GM20431 (cell line): ENCODE data around the gene BAMBI.

Source experiments
- in situ Hi-C: fragments of 300-500 bp; cut with MseI, MboI; formaldehyde crosslinking; loops from one replicate; pipeline ENCODE4 v1.15.0; 2020; ENCODE audit warnings: low sequenced_read_pairs; ENCODE audit not compliant: unreplicated experiment

BAMBI gene

DNA sequence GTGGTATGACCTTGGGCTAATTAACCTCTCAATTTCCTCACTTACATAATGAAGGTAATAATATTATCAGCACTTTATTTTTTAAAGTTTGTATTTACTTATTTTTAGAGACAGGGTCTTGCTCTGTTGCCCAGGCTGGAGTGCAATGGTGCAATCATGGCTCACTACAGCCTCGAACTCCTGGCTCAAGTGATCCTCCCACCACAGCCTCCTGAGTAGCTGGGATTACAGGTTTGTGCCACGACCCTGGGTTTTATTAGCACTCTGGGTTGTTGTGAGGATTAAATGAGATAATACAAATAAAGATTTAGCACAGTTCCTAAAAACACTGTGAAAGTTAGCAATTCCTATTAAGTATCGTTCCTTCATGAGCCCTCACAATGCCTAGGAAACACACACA, 14.7 kb downstream of the BAMBI start:
- in situ Hi-C loops = no loop called here

DNA sequence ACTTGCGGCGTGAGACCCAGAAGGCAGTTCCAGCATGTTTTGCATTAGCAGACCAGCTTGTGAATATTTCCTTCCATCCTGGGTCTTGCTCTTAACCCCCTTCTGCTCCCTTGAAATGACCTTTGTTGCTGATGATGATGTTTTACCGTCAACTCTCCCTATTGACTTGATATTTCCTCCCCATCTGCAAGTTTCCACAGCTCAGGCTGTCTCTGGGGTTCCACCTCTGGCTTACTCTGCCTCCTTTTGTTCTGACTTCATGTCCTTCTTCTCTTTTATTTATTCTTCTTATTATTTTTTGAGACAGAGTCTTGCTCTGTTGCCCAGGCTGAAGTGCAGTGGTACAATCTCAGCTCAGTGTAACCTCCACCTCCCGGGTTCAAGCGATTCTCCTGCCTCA, 17.2 kb downstream of the BAMBI start:
- in situ Hi-C loops = no loop called here

DNA sequence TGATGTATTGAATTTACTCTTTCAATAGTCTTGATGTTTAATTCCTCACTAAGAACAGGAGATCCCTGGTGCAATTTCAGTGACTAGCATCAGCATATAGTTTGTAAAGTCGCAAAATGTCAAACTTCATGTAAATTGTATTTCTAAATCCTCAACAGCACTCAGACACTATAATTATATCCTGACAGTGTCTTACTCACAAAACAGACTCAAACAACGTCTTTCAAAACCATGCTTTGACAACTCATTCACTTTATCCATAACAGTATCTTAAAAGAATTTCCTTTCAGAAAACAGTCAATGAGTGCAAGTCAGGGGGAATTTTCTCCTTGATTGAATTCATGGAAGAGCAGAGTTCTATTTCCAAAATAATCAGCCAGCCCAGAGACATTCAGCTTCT, 20.8 kb downstream of the BAMBI start:
- in situ Hi-C loops = no loop called here

DNA sequence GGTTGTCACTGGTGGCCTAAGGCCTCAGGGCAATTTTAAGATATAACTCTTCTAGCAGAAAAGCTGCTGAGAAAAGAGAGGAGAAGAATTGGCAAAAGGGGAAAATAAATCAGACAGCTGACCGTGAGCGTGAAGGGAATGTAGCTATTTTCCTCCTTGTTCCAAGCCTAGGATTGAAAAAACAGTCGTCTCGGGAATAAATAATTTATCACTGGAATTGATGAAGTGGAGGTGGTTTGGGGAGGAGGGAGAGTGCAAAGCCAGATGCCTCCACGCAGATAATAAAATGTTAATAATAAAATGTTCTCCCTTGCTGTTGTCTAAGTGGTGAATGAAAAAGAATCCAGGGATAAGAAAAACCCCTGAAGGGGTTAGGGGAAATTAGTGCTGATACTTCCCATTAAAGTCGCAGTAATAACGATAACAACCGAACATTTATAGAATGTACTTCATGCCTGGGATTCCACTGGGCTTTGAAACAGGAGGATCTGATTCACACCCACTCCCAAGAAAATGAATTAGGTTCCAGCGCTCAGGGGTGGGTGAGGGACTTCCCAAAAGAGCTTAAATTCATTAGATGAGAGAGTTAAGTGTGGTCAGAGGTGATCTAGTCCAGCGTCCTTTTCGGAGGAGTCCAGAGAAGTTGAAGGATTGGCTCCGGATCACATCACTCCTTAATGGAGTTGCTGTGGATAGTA, 27.3 kb downstream of the BAMBI start:
- in situ Hi-C loops = no loop called here

DNA sequence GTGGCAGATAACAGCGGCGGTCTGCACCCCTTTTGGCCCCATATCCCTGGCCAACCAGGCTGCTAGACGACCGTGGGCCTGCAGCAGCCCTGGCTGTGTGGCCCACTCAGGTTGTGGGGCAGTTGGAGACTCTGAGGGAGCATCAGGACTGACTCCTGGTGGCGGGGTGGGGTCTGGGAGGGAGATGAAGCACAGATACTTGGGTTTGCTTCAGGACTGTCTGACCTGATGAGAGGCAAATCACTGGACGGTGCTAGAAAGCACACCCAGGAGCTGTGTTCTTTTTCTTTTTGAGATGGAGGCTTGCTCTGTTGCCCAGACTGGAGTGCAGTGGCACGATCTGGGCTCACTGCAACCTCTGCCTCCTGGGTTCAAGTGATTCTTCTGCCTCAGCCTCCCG, 28.2 kb downstream of the BAMBI start:
- in situ Hi-C loops = no loop called here

DNA sequence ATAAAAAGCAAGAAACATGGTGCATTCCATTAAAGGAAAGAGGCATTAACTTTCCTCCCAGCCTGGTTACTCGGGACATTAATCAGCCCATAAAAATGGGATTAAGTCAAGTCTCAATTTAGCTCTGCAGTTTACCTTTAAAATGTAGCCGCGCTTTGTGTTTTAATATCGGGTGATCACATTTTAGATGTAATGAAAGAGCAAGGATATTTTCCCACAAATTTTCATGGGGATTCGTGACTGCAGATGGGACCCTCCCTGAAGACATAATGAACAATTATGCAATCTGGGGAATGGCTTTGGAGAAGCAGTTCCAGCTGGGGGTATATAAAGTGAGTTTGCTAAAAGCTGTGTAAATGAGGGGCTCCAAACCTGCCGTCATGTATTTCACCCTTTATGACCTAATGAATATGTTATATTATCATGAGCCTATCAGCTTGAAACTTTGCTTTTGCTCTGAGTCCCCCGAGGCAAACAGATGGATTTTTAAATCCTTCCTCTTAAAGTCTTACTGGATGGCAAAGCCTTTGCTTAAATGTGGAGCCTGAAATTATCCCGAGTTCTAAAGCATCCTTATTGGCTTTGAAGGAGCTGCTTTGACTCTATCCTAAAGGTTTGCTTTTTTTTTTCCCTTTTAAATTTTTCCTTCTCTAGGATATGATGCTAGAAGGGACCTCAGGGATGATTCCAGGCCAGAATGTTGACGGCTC, 31.8 kb downstream of the BAMBI start:
- in situ Hi-C loops = no loop called here

DNA sequence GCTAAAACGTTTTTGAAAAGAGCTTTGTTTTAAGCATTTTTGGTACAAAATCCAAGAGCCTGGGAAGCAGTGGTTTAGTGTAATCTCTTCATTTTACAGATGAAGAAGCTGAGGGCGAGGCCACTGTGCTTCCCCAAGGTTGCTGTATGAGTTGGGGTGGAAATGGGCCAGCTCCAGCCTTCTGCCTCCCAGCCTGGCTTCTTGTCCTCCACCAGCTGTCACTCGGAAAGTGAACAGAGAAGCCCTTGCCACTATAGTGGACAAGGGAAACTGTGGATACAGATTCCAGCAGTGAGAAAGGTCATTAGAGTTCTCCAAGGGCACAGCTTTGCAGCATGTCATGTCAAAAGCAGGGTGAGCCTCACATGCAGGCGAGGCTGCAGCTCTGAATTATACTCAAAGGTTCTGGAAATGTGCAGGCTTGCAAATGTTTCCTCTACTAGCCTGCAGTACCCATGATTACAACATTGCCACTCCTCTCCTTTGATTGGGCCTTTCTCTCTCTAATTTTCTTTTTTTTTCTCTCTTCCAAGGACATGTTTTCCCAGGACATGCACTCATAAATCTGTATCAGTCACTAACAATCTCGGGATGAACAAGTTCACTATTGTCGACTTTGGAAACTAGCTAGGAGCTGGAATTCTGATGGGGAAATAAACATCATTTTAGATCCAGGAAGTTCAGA, 33.0 kb downstream of the BAMBI start:
- in situ Hi-C loops = no loop called here

DNA sequence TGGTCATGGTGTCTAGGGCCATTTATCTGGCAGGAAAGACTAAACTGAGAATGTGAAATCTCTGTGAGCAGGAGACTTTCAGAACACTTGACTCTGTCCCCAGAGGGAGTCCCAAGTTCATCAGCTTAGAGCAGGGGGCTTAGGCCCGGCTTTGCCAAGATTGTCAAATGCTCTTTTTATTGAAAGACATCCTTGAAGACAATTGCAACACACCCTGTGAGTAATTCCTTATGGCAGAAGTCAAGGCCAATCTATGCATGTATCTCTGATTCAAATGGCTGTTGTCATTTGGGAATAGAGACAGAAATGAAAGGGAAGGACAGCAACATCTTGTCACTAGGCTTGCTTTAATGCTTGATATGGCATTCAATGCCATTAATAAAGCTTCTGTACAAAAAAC, 33.7 kb downstream of the BAMBI start:
- in situ Hi-C loops = no loop called here

DNA sequence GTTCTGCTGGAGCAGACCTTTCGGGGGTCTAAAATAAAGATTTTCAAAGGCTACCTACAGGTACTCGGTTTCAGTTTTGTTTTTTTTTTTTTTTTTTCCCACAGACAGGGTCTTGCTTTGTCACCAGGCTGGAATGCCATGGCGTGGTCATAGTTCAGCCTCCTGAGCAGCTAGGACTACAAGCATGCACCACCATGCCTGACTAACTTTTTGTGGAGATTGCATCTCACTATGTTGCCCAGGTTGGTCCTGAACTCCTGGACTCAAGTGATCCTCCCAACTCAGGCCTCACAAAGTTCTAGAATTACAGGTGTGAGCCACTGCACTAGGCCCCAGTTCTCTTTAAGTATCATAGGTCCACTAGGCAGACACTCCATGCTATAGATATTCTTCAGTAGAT, 34.5 kb downstream of the BAMBI start:
- in situ Hi-C loops = no loop called here

DNA sequence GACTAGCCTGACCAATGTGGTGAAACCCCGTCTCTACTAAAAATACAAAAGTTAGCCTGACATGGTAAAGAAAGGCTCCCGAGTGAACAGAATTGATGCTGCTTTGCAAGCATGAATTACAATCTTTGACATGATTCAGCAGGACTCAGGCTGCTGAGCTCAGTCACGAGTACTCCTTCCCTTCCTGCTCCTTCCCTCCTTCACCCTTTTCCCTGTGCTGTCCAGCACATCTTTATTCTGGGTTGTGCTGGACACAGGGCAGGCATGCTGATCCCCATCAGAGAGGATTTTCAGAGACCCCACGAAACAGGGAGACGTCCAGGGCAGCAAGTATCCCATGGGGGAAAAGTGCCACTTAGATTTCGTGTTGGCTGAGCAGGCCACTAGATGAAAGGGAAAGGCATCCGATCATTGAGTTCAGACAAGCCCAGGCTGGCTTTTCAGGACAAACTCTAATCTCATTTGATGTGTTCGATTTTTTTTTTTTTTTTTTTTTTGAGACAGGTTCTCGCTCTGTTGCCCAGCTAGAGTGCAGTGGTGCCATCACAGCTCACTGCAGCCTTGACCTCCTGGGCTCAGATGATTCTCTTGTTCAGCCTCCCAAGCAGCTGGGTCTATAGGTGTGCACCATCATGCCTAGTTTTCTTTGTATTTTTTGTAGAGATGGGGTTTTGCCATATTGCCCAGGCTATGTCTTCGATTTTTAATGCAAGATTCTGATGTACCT, 36.5 kb downstream of the BAMBI start:
- in situ Hi-C loops = no loop called here

DNA sequence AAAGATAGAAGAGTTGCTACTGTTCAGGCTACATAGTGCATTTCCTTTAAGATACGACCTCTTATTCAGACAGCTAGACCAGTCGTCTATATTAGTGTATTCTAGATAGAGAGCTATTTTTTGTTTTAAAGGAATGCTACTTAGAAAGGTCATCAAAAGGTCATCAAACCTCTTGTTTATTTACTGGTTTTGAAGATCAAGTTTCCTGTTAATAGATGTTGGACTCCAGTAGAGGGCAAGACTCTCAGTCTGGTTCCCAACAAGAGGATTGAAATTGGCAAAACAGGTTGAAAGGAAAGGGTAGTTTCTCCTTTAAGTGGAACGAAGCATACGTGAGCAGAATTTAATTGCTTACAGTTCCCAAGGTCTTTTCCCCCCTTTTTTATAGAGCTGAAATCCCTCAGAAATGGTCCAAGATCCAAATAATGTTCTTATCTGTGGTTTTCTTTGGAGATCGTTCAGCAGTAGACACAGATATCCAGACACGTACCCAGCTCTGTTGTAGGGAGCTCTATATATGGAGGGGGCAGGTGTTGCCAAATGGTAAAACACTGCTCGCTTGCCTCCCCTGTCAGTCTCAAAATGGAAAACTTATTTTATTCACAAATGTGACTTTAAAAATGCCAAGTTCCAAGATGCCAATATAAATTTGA, 37.2 kb downstream of the BAMBI start:
- in situ Hi-C loops = no loop called here

DNA sequence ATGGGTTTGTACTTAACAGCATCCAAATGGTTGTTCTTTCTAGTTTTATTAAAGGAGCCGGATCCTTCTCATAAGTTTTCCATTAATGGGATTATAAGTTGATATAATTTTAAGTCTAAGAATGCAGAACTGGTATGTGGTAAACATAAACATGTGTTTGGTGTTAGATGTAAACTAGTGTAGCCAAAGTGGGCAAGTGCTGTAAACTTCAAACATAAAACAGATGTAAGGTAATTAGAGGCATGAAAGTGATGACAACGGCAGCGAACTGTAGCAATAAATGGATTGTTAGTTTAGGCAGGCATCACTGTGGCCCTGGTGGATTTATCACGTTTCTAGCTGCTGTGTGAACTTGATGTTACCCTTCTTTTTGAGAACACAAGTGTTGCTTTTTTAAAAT, 37.9 kb downstream of the BAMBI start:
- in situ Hi-C loops = no loop called here

DNA sequence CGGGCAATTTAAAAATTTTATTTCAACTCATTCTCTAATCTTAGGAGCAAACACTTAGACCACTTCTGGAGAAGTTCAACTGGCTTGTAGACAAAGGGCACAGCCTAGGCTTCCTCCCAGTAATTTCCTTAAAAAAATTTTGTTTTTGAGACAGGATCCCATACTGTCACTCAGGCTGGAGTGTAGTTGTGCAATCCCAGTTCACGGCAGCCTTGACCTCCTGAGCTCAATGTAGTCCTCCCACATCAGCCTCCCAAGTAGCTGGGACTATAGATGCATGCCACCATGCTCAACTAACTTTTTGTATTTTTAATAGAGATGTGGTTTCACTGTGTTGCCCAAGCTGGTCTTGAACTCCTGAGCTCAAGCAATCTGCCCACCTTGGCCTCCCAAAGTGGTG, 38.4 kb downstream of the BAMBI start:
- in situ Hi-C loops = no loop called here

DNA sequence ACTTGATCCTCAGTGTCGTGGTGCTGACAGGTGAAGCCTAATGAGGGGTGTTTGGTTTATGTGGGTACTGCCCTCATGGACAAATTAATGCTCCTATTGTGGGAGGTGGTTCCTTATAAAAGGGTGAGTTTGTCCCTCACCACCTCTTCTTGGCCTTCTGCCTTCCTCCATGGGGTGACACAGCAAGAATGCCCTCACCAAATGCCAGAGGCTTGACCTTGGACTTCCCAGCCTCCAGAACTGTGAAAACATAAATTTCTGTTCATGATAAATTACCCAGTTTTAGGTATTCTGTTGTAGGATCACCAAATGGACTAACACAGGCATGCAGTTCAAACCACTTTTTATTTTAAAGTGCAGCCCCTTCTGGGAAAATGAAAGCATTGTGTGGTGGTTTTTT, 39.4 kb downstream of the BAMBI start:
- in situ Hi-C loops = no loop called here

DNA sequence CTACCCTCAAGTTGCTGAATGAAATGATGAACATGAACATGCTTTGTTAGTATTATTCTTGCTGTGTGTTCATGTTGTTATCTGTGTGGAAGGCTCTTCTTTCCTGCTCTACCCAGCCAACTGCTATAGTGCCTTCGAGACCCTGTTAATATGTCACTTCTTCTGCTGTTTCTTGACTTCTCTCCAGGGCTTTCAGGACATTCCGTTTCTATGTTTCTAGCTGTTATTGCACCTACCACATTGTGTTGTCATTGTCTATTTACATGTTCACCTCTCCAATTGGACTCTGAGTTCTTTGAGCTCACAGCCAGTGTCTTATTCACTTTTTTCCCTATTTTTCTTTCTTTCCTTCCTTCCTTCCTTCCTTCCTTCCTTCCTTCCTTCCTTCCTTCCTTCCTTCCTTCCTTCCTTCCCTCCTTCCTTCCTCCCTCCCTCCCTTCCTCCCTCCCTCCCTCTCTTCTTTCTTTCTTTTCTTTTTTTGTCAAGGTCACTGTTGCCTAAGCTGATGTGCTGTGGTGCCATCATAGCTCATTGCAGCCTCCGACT, 40.4 kb downstream of the BAMBI start:
- in situ Hi-C loops = no loop called here

DNA sequence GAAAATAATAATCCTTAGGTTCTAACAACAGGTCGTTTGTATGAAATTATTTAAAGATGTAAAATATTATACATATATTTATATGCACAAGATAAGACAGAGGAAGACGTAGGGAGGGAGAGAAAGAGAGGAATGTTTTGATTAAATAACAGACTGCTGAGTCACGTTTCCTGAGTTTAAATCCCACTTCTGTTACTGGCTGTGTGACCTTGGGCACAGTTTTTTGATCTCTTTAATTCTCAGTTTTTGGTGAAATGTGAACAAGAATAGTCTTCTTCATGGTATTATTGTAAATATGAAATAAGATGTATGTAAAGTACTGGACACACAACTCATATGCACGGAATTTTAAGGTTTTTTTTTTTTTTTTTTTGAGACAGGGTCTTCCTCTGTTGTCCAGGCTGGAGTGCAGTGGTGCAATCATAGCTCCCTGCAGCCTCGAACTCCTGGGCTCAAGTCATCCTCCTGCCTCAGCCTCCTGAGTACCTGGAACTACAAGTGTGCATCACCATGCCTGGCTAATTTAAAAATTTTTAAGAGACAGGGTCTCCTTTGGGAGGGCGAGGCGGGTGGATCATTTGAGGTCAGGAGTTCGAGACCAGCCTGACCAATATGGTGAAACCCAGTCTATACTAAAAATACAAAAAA, 42.6 kb downstream of the BAMBI start:
- in situ Hi-C loops = no loop called here

DNA sequence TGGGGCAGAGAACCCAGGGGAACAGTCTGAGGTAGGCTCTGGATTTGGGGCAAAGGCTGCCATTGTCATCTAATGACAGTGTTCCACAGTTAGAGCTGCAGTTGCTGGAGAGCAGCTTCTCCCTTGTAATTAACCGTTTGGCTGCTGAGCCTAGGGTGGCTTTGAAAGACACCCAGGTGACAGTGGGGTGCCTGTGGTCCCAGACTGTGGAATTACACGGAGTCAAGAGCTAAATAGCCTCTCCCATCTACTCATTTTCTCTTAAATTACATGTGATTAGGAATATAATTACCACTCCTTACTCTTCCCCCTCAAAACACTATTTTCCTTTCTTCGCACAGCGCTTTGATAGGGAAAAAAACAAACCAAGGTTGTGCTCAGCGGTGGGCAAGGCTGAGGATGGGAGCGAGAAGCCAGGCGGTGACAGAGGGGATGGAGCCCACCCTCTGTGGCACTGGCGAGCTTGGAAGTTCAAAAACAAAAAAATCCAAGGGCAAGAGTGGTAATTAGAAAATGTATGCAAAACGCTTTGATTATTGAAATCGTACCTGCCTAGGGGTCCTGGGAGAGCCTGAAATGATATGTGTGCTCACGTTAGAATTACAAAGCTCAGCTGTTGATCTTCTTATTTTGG, 44.1 kb downstream of the BAMBI start:
- in situ Hi-C loops = no loop called here

DNA sequence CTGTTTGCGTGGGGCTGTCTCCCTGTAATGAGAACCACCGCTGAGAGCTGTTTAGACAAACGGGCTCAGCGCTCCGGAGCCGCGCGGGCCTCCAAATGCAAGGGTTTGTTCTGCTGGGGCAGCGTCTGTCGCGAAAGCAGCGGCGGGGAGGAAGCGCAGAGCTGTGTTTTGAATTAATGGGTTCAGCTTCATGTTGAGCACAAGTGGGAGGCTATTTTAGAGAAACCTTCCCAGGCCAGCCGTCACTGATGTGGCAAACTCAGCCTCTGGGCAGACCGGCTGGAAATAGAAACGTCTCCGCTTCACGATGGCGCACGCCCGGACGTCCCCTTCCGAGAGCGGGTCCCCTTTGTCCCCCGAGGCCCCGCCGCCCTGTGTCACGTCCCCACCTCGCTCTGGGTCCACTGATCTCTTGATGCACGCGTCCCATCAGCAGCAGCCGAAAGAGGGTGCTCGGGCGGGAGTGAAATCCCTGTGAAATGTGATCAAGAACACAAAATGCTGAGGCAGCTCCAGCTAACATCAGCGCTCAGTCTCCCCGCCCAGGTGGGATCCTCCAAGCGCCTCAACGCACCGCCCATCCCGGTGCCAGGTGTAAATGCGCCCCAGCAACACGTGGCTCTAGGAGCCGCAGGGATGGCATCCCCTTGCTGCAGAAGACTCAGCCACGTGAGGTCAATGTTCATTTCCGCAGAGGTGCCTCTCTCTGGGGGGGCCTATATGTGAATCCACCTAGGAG, 44.9 kb downstream of the BAMBI start:
- in situ Hi-C loops = no loop called here
